ENCODE data around the gene FBXO48. TPM values are rescaled to one million over a fixed set of nuclear protein-coding genes. Genes with fewer than 3 reads are reported as not detected.

Gene FBXO48
- 0.45 to 0.59 TPM (median 0.56 TPM) in 5 replicates for total RNA-seq (2022; extraction: Qiagen RNA extraction)

GRCh38 chr2:68467077-68467960, at the start of gene FBXO48, which contains the start of gene APLF:
Gene FBXO48 (minus strand): TSS chr2:68467294. CDS start chr2:68465145, 2,149 bp downstream.
Gene APLF (plus strand): TSS chr2:68467585. CDS start chr2:68467732, 147 bp downstream.

Other genes starting within 250 kb of the FBXO48 start
- 52.7 to 78.4 TPM (median 56.1 TPM) in 5 replicates for gene PPP3R1, start 214.8 kb downstream of the FBXO48 start, total RNA-seq (2022; extraction: Qiagen RNA extraction)
- 1.7 to 2.1 TPM (median 1.8 TPM) in 5 replicates for gene CNRIP1, start 147.3 kb downstream of the FBXO48 start, total RNA-seq (2022; extraction: Qiagen RNA extraction)
- not detected in 5 replicates for gene PLEK, start 102.0 kb downstream of the FBXO48 start, total RNA-seq (2022; extraction: Qiagen RNA extraction)
- gene APLF, start 291 bp upstream of the FBXO48 start, total RNA-seq (2022; extraction: Qiagen RNA extraction), result 0.51 to 0.70 TPM (median 0.66 TPM) in 5 replicates
- gene PROKR1, start 176.3 kb upstream of the FBXO48 start, total RNA-seq (2022; extraction: Qiagen RNA extraction), result not detected in 5 replicates

All from A549 treated with Hydrocortisone at 1 μM for 4 hours (cell line).